ENCODE results near the gene UBE2Z. TPM values are rescaled to one million over a fixed set of nuclear protein-coding genes. Genes with fewer than 3 reads are reported as not detected.
A peak's percentile ranks its signal among the peaks of the same experiment; 100 is the strongest.

Gene UBE2Z
- total and polyA plus RNA-seq, 2 of the 13 experiments (the other 11 are each of a cell fraction or from before 2014, with no cell fraction given) = 63.2 to 122 TPM

GRCh38 chr17:48954300-48954755, 46.1 kb downstream of the UBE2Z start (continued):
- TF ChIP-seq LRRFIP1 (CRISPR knock-in tag; conservative IDR thresholded peaks at IDR 0.05) = no peak
- no peak for TF ChIP-seq HNRNPUL1 (IDR thresholded peaks at IDR 0.05; ENCODE audit: low read depth, low read length)
- TF ChIP-seq MLX (CRISPR knock-in tag; IDR thresholded peaks at IDR 0.05) = peak; percentile 42; the same call in 1 of the 2 replicates
- peak; percentile 53; the same call in 1 of the 2 replicates for TF ChIP-seq FOXC1 (CRISPR knock-in tag; IDR thresholded peaks at IDR 0.05; ENCODE audit: borderline replicate concordance)
- no peak for TF ChIP-seq ZNF292 (CRISPR knock-in tag; IDR thresholded peaks at IDR 0.05; ENCODE audit: borderline replicate concordance, low read depth)
- TF ChIP-seq ZNF17 (CRISPR knock-in tag; IDR thresholded peaks at IDR 0.05) = no peak
- TF ChIP-seq ZBTB42 (CRISPR knock-in tag; IDR thresholded peaks at IDR 0.05) = no peak
- TF ChIP-seq ZNF510 (CRISPR knock-in tag; IDR thresholded peaks at IDR 0.05; ENCODE audit: low read depth) = no peak
- TF ChIP-seq ZNF619 (CRISPR knock-in tag; IDR thresholded peaks at IDR 0.05) = no peak
- no peak for TF ChIP-seq ZNF576 (CRISPR knock-in tag; IDR thresholded peaks at IDR 0.05)
- no peak; the same call in 1 of the 2 replicates for TF ChIP-seq NFAT5 (CRISPR knock-in tag; IDR thresholded peaks at IDR 0.05)
- TF ChIP-seq KMT2B (CRISPR knock-in tag; IDR thresholded peaks at IDR 0.05) = peak; percentile 40; the same call in 1 of the 2 replicates
- TF ChIP-seq TERF1 (CRISPR knock-in tag; IDR thresholded peaks at IDR 0.05) = no peak
- peak; percentile 31; the same call in 1 of the 2 replicates for TF ChIP-seq ZNF652 (CRISPR knock-in tag; IDR thresholded peaks at IDR 0.05; ENCODE audit: borderline replicate concordance, low read depth)
- TF ChIP-seq ZNF800 (CRISPR knock-in tag; IDR thresholded peaks at IDR 0.05) = no peak
- no peak for TF ChIP-seq ZNF24 (IDR thresholded peaks at IDR 0.05)

Measured in HepG2 (cell line).